ENCODE measurements around the gene UGT1A10.
"Not testable (repeated sequence)": the region's sequence is repeated elsewhere in the genome, so short reads cannot be mapped to it uniquely, and the experiment has no call there.

UGT1A10 gene

DNA sequence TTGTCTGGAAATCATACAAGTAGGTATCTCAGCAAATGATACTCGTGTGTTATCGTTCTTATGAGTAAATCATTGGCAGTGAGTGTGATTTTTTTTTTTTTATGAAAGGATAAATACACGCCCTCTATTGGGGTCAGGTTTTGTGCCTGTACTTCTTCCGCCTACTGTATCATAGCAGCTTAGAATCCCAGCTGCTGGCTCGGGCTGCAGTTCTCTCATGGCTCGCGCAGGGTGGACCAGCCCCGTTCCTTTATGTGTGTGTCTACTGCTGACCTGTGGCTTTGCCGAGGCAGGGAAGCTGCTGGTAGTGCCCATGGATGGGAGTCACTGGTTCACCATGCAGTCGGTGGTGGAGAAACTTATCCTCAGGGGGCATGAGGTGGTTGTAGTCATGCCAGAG is at the start of gene UGT1A10:
UGT1A10 (plus strand) TSS at position 143 of the 400 bp plus-strand sequence; CDS start at position 218, 75 bp downstream.
- DNase-seq, result not testable (repeated sequence)

DNA sequence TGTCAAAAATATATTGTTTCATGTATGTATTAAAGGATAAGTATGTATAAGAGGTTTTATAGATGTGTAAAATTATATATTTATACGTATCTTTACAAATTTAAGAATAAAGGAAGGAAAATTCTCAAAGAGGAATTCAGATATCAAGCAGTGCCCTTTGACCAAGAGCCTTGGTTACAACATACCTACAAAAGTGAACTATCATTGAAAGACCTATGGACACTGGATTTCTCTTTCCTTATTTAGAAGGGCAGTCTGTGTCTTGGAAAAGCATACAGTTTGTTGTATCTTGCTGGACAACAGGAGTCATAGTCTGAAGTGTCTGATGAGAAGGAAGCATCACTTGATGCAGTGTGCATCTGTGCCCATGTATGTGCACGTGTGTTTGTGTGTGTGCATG is 47.8 kb upstream of the UGT1A10 start:
- no peak for DNase-seq

DNA sequence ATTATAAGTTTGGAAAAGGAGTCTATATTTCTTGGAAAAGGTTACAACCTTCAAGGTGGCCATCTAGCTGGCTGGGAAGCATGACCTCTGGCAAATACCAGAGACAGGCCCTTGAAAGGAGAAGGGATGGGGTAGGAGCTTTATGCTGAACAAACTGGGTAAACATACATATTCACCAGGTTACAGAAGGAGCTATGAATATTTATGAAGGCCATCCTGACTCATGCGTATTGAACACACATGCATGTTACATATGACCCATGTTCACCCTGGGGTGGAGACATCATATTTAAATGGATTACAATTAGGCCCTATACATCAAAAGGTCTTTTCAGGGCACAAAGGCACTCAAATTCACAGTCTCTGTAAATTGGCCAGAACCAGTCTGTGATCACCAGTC is 43.5 kb upstream of the UGT1A10 start:
- DNase-seq, result not testable (repeated sequence)

DNA sequence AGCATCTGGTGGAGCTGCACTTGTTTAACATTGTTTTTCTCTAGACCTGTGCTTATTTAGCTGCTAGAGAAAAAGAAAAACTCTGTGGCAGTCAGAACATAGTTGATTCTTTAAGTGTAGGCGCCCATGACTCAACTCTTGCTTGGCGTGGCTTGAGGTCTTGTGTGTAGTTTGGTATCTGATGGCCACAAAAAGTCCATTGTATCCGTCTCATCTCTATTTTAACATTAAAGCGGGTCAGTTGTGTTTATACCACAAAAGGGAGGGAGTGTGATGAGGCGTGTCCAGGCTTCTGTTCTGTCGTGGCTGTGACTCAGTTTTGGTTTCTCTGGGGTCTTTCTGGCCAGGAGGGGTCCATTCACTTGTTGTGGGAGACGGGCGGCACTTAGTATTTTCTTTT is 43.0 kb upstream of the UGT1A10 start:
- no peak for DNase-seq

DNA sequence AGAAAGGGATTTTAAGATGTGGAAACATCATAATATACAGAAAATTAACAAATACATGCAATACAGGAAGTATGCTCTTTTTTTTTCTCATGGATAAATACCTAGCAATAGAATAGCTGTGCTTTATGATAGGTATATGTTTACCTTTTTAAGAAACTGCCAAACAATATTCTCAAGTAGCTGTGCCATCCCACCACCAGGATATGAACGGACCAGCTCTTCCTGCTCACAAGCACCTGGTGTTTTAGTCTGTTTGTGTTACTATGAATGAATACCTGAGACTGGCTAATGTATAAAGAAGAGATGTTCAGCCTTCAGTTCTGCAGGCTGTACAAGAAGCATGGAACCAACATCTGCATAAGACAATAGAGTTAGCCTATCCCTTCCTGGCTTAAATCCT is 38.7 kb upstream of the UGT1A10 start:
- DNase-seq, result no peak

DNA sequence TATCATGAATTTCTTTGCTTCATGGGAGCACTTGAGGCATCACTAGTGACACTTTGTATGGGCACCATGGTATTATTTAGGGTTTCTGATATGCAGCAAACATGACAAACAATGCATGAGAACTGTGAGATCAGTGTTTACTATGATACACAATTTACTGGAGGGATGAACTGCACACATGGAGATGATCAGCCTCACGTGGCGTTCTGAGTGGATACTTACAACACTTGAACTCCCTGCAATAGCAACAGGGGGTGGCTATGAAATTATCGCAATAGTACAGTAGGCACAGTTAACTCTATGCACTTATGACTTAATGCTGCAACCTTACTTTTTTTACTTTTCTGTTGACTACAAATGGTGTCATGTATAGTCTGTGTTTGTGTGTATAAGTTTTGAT is 37.3 kb upstream of the UGT1A10 start:
- no peak for DNase-seq

DNA sequence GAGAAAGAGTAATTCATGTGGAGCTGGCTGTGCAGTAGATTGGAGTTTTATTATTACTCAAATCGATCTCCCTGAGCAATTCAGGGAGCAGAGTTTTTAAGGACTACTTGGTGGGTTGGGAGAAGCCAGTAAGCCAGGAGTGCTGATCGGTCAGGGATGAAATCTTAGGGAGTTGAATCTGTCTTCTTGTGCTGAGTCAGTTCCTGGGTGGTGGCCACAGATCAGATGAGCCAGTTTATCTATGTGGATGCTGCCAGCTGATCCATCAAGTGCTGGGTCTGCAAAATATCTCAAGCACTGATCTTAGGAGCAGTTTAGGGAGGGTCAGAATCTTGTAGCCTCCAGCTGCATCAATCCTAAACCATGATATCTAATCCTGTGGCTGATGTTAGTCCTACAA is 35.9 kb upstream of the UGT1A10 start:
- DNase-seq, result no peak

DNA sequence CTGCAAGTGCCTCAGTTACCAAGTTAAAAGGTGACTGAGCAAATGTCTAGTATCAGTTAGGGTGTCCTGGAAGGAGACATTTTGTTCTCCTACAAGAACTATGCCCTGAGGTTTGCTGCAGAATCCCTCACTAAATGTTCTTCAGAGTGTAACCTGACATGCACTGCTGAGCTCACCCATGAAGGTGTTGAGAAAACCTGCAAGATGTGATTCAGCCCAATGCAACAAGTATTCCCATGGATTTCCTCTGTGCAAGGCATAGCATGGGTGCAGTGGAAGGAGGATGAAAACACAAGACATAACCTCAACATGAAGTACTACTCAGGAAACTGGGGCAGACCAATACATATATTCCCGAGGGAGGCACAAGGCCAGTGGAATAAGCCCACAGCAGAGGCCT is 34.2 kb upstream of the UGT1A10 start:
- DNase-seq, result no peak

DNA sequence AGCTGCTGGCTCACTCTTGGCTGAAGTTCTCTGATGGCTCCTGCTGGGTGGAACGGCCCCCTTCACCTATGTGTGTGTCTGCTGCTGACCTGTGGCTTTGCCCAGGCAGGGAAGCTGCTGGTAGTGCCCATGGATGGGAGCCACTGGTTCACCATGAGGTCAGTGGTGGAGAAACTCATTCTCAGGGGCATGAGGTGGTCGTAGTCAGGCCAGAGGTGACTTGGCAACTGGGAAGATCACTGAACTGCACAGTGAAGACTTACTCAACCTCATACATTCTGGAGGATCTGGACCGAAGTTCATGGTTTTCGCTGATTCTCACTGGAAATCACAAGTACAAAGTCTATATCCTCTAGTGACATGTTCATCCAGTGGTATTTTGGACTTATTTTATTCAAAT is 32.7 kb upstream of the UGT1A10 start:
- no peak for DNase-seq

DNA sequence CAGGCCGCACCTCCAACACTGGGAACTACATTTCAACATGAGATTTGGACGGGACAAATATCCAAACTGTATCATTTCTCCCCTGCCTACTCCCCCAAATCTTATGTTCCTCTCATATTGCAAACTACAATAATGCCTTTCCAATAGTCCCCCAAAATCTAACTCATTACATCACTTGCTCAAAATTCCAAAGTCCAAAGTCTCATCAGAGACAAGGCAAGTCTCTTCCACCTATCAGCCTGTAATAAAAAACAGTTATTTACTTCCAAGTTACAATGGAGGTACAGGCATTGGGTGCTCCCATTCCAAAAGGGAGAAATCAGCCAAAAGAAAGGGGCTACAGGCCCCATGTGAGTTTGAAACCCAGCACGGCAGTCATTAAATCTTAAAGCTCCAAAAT is 31.4 kb upstream of the UGT1A10 start:
- no peak for DNase-seq

DNA sequence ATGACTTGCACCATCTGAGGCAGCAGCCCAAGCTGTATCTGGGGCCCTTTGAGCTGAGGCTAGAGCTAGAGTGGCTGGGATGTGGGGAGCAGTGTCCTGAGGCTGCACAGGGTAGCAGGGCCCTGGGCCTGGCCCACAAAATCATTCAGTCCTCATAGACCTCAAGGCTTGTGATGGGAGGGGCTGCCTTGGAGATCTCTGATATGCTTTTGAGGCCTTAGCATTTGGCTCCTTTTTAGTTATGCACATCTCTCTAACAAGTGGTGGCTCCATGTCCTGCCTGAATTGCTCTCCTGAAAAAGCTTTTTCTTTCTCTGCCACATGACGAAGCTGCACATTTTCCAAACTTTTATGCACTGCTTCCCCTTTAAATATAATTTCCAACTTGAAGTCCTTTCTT is 30.6 kb upstream of the UGT1A10 start:
- no peak for DNase-seq

DNA sequence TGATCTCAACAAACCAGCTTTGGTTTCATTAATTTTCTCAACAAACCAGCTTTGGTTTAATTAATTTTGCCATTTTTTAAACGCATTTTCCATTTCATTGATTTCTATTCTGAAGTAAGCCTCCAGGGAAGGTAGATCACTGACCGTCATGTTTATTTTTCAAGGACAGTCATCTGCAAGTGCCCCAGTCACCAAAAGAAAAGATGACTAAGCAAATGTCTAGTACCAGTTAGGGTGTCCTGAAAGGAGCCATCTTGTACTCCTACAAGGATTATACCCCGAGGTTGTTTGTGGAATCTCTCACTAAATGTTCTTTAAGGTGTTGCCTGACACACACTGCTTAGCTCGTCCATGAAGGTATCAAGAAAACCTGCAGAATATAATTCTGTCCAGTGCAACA is 25.0 kb upstream of the UGT1A10 start:
- DNase-seq, result no peak

DNA sequence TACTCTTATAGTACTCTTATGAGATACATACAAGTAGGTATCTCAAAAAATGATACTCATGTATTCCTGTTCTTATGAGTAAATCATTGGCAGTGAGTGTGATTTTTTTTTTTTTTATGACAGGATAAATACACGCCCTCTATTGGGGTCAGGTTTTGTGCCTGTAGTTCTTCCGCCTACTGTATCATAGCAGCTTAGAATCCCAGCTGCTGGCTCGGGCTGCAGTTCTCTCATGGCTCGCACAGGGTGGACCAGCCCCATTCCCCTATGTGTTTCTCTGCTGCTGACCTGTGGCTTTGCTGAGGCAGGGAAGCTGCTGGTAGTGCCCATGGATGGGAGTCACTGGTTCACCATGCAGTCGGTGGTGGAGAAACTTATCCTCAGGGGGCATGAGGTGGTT is 18.8 kb upstream of the UGT1A10 start, which contains the start of gene UGT1A8:
UGT1A8 (plus strand) TSS at position 158 of the 400 bp plus-strand sequence; CDS start at position 233, 75 bp downstream.
- DNase-seq, result not testable (repeated sequence)

DNA sequence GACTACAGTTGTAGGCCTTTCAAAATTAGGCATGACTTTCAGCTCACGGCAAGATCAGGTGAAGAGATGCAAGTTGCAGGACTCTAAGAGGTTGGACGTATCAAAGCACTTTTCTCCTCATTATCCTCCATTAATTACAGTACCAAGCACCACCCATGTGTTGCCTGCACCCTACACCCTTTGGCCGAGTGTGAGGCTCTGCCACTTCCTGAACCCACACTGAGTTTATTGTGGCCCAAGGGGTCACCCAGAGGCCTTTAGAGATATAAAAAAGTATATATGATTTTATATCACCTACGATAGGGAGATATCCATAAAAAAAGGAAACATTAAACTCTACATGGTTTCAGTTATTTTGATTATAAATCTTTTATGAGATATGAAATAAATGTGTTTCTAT is 16.0 kb upstream of the UGT1A10 start:
- no peak for DNase-seq

DNA sequence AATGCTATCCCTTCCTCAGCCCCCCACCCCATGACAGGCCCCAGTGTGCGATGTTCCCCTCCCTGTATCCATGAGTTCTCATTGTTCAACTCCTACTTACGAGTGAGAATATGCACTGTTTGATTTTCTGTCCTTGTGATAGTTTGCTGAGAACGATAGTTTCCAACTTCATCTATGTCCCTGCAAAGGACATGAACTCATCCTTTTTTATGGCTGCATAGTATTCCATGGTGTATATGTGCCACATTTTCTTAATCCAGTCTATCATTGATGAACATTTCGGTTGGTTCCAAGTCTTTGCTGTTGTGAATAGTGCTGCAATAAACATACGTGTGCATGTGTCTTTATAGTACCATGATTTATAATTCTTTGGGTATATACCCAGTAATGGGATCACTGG is 14.4 kb upstream of the UGT1A10 start:
- not testable (repeated sequence) for DNase-seq

DNA sequence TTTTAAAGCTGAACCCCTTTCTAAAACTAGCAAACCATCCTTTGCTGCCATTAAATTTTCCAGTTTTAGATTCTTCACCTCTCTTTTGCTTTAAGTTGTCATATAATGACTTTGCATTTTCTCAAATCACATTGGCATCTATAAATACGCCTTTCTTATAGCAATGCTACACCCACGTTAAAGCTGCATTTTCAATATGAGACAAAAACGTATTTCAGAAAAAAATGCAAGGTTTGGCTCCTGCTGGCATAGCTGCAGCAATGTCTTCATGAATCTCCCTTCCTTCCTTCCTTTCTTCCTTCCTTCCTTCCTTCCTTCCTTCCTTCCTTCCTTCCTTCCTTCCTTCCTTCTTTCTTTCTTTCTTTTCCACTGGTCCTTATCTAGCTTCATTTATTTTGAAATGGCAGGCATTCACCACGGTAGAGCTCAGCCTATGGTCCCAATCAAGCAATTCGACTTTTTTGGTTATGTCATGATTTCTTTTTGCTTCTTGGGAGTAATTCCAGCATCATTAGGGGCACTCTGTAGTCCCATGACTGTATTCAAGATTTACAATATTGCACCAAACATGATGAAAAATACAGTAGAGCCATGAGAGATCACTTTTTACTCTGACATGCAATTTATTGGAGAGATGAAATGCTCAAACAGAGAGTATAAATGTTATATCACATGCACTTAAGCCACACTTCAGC is 8.8 kb upstream of the UGT1A10 start:
- no peak for DNase-seq

DNA sequence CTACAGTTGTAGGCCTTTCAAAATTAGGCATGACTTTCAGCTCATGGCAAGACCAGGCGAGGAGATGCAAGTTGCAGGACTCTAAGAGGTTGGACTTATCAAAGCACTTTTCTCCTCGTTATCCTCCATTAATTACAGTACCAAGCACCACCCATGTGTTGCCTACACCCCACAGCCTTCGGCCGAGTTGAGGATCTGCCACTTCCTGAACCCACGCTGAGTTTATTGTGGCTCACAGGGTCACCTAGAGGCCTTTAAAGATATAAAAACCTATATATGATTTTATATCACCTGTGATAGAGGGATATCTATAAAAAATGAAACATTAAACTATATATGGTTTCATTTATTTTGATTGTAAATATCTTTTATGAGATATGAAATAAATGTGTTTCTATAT is 2.6 kb downstream of the UGT1A10 start:
- DNase-seq, result no peak

DNA sequence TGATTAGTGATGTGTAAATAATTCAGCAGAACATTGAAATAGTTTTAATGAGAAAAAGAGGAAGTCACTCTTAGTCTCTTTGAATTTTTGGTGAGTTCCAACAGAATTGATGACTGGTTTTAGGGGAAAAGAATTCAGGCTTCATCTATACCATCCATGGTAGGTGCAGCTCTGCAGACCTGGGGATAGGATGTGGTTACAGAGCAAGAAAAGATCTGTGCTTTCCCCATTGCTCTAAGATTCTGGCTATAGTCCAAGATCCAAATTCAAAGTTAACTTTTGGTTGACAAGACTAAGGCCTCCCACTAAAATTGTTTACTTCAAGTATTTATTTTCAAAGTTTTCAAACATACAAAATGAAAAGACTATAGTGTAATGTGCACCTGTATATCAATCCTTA is 3.6 kb downstream of the UGT1A10 start:
- no peak for DNase-seq

DNA sequence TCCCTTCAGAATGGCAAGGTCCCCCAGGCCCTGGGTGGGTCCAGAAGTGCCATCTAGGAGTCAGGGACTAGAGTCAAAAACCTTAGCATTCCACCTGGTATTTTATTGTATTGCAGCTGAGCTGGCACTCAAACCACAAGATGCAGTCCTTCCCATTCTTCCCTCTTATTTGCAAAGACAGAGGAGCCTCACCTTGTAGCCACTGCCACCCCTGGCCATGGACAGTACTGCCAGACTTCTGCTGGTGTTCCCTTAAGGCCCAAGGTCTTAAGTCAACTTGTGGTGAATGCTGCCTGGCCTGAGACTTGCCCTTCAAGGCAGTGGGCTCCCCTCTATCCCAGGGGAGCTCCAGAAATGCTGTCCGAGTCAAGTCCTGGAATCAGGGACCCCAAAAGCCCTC is 6.9 kb downstream of the UGT1A10 start:
- DNase-seq, result no peak

DNA sequence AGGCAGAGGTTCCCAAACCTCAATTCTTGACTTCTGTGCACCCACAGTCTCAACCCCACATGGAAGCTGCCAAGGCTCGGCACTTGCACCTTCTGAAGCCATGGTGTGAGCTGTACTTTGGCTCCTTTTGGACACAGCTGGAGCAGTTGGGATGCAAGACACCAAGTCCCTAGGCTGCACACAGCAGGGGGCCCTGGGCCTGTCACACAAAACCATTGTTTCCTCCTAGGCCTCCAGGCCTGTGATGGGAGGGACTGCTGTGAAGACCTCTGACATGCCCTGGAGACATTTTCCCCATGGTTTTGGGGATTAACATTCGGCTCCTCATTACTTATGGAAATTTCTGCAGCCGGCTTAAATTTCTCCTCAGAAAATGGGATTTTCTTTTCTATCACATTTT is 9.8 kb downstream of the UGT1A10 start:
- DNase-seq, result not testable (repeated sequence)

DNA sequence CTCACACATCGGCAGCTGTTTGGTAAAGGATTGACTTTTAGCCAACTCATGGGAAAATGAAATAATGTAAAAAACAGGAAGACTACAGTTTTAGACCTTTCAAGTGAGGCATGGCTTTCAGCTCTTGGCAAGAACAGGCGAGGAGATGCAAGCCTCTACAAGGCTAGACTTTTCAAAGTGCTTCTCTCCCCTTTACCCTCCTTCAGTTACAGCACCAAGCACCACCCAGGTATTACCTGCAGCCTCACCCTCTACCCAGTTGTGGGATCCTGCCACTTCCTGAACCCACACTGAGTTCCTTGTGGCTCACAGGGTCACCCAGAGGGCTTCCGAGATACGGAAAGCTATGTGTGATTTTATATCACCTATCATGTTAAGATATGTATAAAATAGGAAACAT is 14.7 kb downstream of the UGT1A10 start:
- no peak for DNase-seq

DNA sequence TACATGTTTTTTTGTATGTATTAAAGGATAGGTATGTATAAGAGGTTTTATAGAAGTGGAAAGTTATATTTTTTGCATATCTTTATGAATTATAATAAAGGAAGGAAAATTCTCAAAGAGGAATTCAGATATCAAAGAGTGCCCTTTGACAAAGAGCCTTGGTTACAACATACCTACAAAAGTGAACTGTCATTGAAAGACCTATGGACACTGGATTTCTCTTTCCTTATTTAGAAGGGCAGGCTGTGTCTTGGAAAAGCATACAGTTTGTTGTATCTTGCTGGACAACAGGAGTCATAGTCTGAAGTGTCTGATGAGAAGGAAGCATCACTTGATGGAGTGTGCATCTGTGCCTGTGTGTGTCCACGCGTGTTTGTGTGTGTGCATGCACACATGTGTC is 15.2 kb downstream of the UGT1A10 start:
- no peak for DNase-seq

DNA sequence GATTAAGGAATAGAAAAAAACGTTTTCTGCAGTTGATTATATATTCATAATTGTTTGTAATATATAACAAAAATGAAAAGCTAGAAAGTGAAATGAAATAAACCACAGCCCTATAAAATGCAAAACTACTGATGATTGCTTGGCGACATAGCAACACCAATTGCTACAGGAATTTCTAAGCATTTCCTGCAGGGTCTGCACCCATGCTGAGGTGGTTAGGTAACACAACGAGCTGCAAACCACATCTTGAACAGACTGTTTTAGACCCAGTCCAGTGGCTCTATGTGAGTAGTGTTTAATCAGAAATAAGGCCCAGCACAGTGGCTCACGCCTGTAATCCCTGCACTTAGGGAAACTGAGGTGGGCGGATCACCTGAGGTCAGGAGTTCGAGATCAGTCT is 18.3 kb downstream of the UGT1A10 start:
- DNase-seq, result no peak

DNA sequence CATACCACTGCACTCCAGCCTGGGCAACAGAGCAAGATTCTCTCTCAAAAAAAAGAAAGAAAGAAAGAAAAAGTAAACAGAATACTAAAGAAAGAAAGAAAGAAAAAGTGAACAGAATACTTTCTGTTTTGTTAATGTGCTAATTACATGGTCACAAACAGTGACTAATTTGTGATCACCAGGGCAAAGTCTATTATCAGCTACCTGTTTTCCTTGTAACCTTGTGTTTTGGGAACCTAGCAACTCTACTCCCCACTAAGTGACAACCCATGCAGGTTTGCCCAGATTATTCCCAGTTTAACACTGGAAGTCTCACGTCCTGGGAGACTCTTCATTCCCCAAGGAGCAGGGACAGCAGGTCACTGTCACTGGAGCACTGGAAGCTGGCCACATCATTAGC is 18.8 kb downstream of the UGT1A10 start:
- no peak for DNase-seq

DNA sequence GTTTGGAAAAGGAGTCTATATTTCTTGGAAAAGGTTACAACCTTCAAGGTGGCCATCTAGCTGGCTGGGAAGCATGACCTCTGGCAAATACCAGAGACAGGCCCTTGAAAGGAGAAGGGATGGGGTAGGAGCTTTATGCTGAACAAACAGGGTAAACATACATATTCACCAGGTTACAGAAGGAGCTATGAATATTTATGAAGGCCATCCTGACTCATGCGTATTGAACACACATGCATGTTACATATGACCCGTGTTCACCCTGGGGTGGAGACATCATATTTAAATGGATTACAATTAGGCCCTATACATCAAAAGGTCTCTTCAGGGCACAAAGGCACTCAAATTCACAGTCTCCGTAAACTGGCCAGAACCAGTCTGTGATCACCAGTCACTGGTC is 19.7 kb downstream of the UGT1A10 start:
- DNase-seq, result not testable (repeated sequence)

All from stimulated activated CD8-positive, alpha-beta memory T cell treated with anti-CD3 and anti-CD28 coated beads, Interleukin-4, amount 100 ng/mL, for 48 hours (primary cell).